GM12878 (cell line): Measurements from ENCODE around the gene TPRX1. TPM values are rescaled to one million over a fixed set of nuclear protein-coding genes. Genes with fewer than 3 reads are reported as not detected.

Experiments
- ATAC-seq: fragments of 200-7000 bp; cut with Tn5 transposase; 3 replicates; pipeline ENCODE4 v1.9.1; 2020; ENCODE audit warnings: mild to moderate bottlenecking, moderate library complexity
- BruUV-seq: library from RNA; stranded (reverse); fragments of 400-500 nt; replicated peaks from 2 replicates; lab custom pipeline; 2021; lab: Mats Ljungman, UMichigan
- CTCF ChIA-PET: fragments of 300-600 bp; sonication (Branson Sonifier 250); formaldehyde crosslinking; extraction: SDS; loops from one replicate; lab custom pipeline; 2021; ENCODE audit warnings: inconsistent platforms; lab: Yijun Ruan, JAX
- POLR2A ChIA-PET: fragments of 350-600 bp; formaldehyde crosslinking; extraction: SDS; loops from one replicate; lab custom pipeline; 2021; ENCODE audit warnings: inconsistent platforms; lab: Charles Lee
- RAD21 ChIA-PET: fragments of 300-600 bp; sonication (Branson Sonifier 250); formaldehyde crosslinking; loops from one replicate; lab custom pipeline; 2023; ENCODE audit warnings: antibody characterized with exemption; ENCODE audit not compliant: unreplicated experiment; lab: Charles Lee
- SMC1A ChIA-PET: fragments of 300-600 bp; sonication (Branson Sonifier 250); formaldehyde crosslinking; loops from one replicate; lab custom pipeline; 2023; ENCODE audit not compliant: unreplicated experiment, uncharacterized antibody; lab: Charles Lee
- DNase-seq: peaks from one replicate; pipeline ENCODE4 v3.0.0-alpha.2; 2011; ENCODE audit warnings: low read depth, low spot score
- FAIRE-seq: peaks from 3 replicates; lab custom pipeline; 2011; peaks lifted over from hg19 to GRCh38; lab: Jason Lieb, UNC
- H2AFZ ChIP-seq: 2 replicates; pipeline ENCODE4 v1.6.0; 2011; ENCODE audit warnings: low read depth, low read length, control low read depth; ENCODE audit not compliant: control insufficient read depth
- H3K27ac ChIP-seq: 2 replicates; pipeline ENCODE4 v1.5.1; 2011; ENCODE audit warnings: control low read depth; ENCODE audit not compliant: control insufficient read depth, insufficient read depth
- H3K27me3 ChIP-seq, 2 experiments: replicated peaks in 1 of 2; 2 replicates each; pipeline versions ENCODE4 v1.6.0 to v1.6.1; 2011; ENCODE audit warnings: low read length in 1 of 2; ENCODE audit not compliant: control insufficient read depth in 2 of 2, insufficient read depth in 2 of 2
- H3K36me3 ChIP-seq, 2 experiments: 2 replicates each; pipeline ENCODE4 v1.5.1; 2011; ENCODE audit warnings: low read length in 1 of 2; ENCODE audit not compliant: control insufficient read depth in 2 of 2, insufficient read depth in 2 of 2
- H3K4me1 ChIP-seq: 2 replicates; pipeline ENCODE4 v1.6.1; 2011; ENCODE audit warnings: mild to moderate bottlenecking, low read length, moderate library complexity, mixed read lengths; ENCODE audit not compliant: control insufficient read depth, insufficient read depth
- H3K4me2 ChIP-seq: 2 replicates; pipeline ENCODE4 v1.6.0; 2011; ENCODE audit warnings: control low read depth; ENCODE audit not compliant: control insufficient read depth, insufficient read depth
- H3K4me3 ChIP-seq: fragments of 200-600 bp; sonication (generic); 2 replicates; pipeline ENCODE4 v1.5.1; 2016
- H3K79me2 ChIP-seq: 2 replicates; pipeline ENCODE4 v1.6.0; 2011; ENCODE audit warnings: low read length; ENCODE audit not compliant: control insufficient read depth, insufficient read depth
- H3K9ac ChIP-seq: 2 replicates; pipeline ENCODE4 v1.8.0; 2011; ENCODE audit warnings: low read length, control low read depth, mixed read lengths; ENCODE audit not compliant: control insufficient read depth, insufficient read depth
- H3K9me3 ChIP-seq: replicated peaks from 3 replicates; pipeline ENCODE4 v1.5.1; 2011; ENCODE audit warnings: mild to moderate bottlenecking, low read length; ENCODE audit not compliant: control insufficient read depth, insufficient read depth
- H4K20me1 ChIP-seq: 2 replicates; pipeline ENCODE4 v1.6.0; 2011; ENCODE audit not compliant: control insufficient read depth, insufficient read depth
- POLR2A ChIP-seq: IDR thresholded peaks from 2 replicates; pipeline ENCODE4 v1.6.1; 2011; ENCODE audit warnings: low read depth, mild to moderate bottlenecking, low read length
- WGBS: methylation state at CpG from one replicate; pipeline ENCODE4 v1.1.6; 2016; ENCODE audit warnings: low lambda C conversion rate; ENCODE audit not compliant: insufficient replicate concordance, insufficient coverage; ENCODE audit errors: missing lambda C conversion rate; 5-methylcytosine and 5-hydroxymethylcytosine counted together
- in situ Hi-C: fragments of 300-500 bp; cut with MboI; formaldehyde crosslinking; loops from 9 replicates; pipeline ENCODE4 v1.14.3; 2018; ENCODE audit warnings: mixed read lengths
- intact Hi-C: fragments of 100-400 bp; cut with micrococcal nuclease; formaldehyde crosslinking; loops from one replicate; pipeline ENCODE4 v1.14.2; 2022; ENCODE audit not compliant: unreplicated experiment
- polyA plus RNA-seq, 11 experiments: library from polyadenylated mRNA; depleted of rRNA in 4 of 11; unstranded in 6 of 11; stranded (reverse) in 5 of 11; fragments of >200 nt; fragmentation: Nextera tagmentation in 4 of 11; fragmentation: Illumina TruSeq in 1 of 11; extraction: Ambion mirVana in 4 of 11; extraction: Trizol in 1 of 11; gene quantifications; 1 replicate in 1 of 11; 2 replicates in 10 of 11; pipeline versions ENCODE4 v1.2.1 to v1.2.3, GENCODE V29; 2011 to 2016; ENCODE audit warnings: inconsistent platforms in 2 of 11, missing spikeins in 2 of 11, low read depth in 1 of 11
- small RNA-seq: library from RNA; depleted of rRNA; stranded (forward); fragments of <200 nt; gene quantifications from one replicate; pipeline ENCODE3, GENCODE V24; 2014
- total RNA-seq, 4 experiments: library from RNA; depleted of rRNA in 3 of 4; stranded (reverse); fragments of >200 nt in 3 of 4; fragmentation: Illumina TruSeq in 1 of 4; extraction: Trizol in 1 of 4; gene quantifications; 2 replicates each; pipeline versions ENCODE4 v1.2.1 to v1.2.3, GENCODE V29; 2013 to 2021
- TF ChIP-seq, protein P1 (sequence below): IDR thresholded peaks from 2 replicates; pipeline ENCODE4 v1.6.1; 2011; ENCODE audit warnings: borderline replicate concordance, low read depth, mild to moderate bottlenecking, moderate library complexity, mixed read lengths, low read length; ENCODE audit not compliant: insufficient read depth; ENCODE audit errors: extremely low read length

TPRX1 gene
- total and polyA plus RNA-seq, 10 of the 15 experiments (the other 5 are each of a cell fraction or from before 2014, with no cell fraction given), result not detected

DNA sequence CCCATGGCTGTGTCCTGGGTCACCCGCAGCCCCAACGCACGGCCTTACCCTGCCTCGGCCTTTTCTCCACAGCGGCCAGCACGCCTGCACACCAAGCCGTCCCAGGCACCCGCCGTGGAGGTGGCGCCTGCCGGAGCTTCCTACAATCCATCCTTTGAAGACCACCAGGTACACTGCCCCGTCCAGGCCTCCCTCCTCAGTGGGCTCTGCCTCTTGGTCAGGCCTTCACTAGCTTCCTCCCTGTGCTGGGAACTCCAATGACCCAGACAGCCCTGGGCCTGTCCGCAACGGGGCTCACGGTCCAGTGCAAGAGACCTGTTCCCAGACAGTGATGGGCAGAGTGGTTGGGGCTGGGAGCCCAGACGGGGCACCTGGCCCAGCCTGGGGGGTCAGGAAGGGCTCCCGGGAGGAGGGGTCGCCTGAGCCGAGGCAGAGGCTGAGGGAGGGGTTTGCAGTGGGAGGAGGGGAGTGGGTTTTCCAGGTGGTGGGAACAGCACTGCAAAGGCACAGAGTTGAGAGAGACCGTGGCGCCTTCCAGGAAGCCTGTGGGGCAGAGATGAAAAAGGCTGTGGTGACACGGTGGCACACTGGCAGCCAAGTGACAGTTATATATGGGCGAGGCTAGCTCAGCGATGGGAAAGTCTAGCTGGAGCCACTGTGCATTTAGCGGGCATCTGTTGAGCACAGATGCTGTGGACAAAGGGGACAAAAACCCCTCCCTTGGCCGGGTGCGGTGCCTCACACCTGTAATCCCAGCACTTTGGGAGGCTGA, 51.7 kb downstream of the TPRX1 start:
- Histone ChIP-seq H4K20me1 (no peaks in the 10 kb centered on the region), H3K4me1 (peaks cover 6% of the 10 kb centered on the region), H3K9ac (no peak overlapping the region), H3K9me3 (no peaks in the 10 kb centered on the region), H3K79me2 (peaks cover 7% of the 10 kb centered on the region), H3K27ac (no peak overlapping the region), H3K4me2 (no peak overlapping the region), H2AFZ (no peak overlapping the region), H3K36me3 (peaks cover 28 to 56% of the 10 kb centered on the region in 2 experiments), H3K4me3 (no peak overlapping the region), H3K27me3 (no peaks in the 10 kb centered on the region)
- DNase-seq, result no peak
- CTCF ChIA-PET, result no interaction called here
- intact Hi-C loops (no loop called here), in situ Hi-C loops (no loop called here)
- POLR2A ChIA-PET, result no interaction called here
- no TSS peak for BruUV-seq
- SMC1A ChIA-PET, result no interaction called here
- TF ChIP-seq POLR2A, result peak; percentile 22; the same call in 1 of the 2 replicates
- TF ChIP-seq, protein P1, sequence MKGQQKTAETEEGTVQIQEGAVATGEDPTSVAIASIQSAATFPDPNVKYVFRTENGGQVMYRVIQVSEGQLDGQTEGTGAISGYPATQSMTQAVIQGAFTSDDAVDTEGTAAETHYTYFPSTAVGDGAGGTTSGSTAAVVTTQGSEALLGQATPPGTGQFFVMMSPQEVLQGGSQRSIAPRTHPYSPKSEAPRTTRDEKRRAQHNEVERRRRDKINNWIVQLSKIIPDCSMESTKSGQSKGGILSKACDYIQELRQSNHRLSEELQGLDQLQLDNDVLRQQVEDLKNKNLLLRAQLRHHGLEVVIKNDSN, result no peak
- 89% methylated on average over 26 of the region's 27 CpGs for WGBS
- no peak for ATAC-seq
- no peak for FAIRE-seq
- RAD21 ChIA-PET, result no interaction called here

Small RNAs within 50 kb of the gene (small RNA-seq; reads per million reads assigned to genes)
- not detected for gene AC008745.1
- not detected for gene SNORD23

Other genes starting within 250 kb of the TPRX1 start
Only the 7 nearest of the 11 such genes appear.
- not detected in 2 replicates for gene EHD2, start 91.1 kb downstream of the TPRX1 start, total RNA-seq (2014; rRNA removed)
- gene EHD2, start 91.1 kb downstream of the TPRX1 start, total RNA-seq (2014; rRNA removed; fragmentation: Illumina TruSeq; extraction: Trizol), result not detected in 2 replicates
- 0.23 and 0.27 TPM in 2 replicates for gene EHD2, start 91.1 kb downstream of the TPRX1 start, total RNA-seq (2021)
- not detected in 2 replicates for gene EHD2, start 91.1 kb downstream of the TPRX1 start, polyA plus RNA-seq (2011; rRNA removed)
- not detected in 2 replicates for gene EHD2, start 91.1 kb downstream of the TPRX1 start, polyA plus RNA-seq (2014; fragmentation: Illumina TruSeq; extraction: Trizol)
- gene EHD2, start 91.1 kb downstream of the TPRX1 start, polyA plus RNA-seq (2014; fragmentation: Nextera tagmentation; extraction: Ambion mirVana), result not detected
- gene EHD2, start 91.1 kb downstream of the TPRX1 start, polyA plus RNA-seq (2014; rRNA removed), result not detected in 2 replicates
- gene EHD2, start 91.1 kb downstream of the TPRX1 start, polyA plus RNA-seq (2016; fragmentation: Nextera tagmentation; extraction: Ambion mirVana), result under 1 TPM; 0.12 to 0.24 TPM
- gene NOP53, start 59.0 kb downstream of the TPRX1 start, total RNA-seq (2014; rRNA removed), result 254 and 317 TPM in 2 replicates
- 180 and 186 TPM in 2 replicates for gene NOP53, start 59.0 kb downstream of the TPRX1 start, total RNA-seq (2014; rRNA removed; fragmentation: Illumina TruSeq; extraction: Trizol)
- 336 and 356 TPM in 2 replicates for gene NOP53, start 59.0 kb downstream of the TPRX1 start, total RNA-seq (2021)
- 198 and 222 TPM in 2 replicates for gene NOP53, start 59.0 kb downstream of the TPRX1 start, polyA plus RNA-seq (2011; rRNA removed)
- gene NOP53, start 59.0 kb downstream of the TPRX1 start, polyA plus RNA-seq (2014; fragmentation: Illumina TruSeq; extraction: Trizol), result 69.0 and 148 TPM in 2 replicates
- gene NOP53, start 59.0 kb downstream of the TPRX1 start, polyA plus RNA-seq (2014; fragmentation: Nextera tagmentation; extraction: Ambion mirVana), result 10 to 100 TPM in 1 of 2 experiments, 1 to 10 TPM in 1; 6.0 to 32.3 TPM
- gene NOP53, start 59.0 kb downstream of the TPRX1 start, polyA plus RNA-seq (2014; rRNA removed), result 386 and 428 TPM in 2 replicates
- gene NOP53, start 59.0 kb downstream of the TPRX1 start, polyA plus RNA-seq (2016; fragmentation: Nextera tagmentation; extraction: Ambion mirVana), result 10 to 100 TPM; 71.4 to 94.2 TPM
- gene SELENOW, start 25.8 kb downstream of the TPRX1 start, total RNA-seq (2014; rRNA removed), result 120 and 125 TPM in 2 replicates
- 58.5 and 62.8 TPM in 2 replicates for gene SELENOW, start 25.8 kb downstream of the TPRX1 start, total RNA-seq (2014; rRNA removed; fragmentation: Illumina TruSeq; extraction: Trizol)
- 53.3 and 55.6 TPM in 2 replicates for gene SELENOW, start 25.8 kb downstream of the TPRX1 start, total RNA-seq (2021)
- 50.1 and 70.5 TPM in 2 replicates for gene SELENOW, start 25.8 kb downstream of the TPRX1 start, polyA plus RNA-seq (2011; rRNA removed)
- gene SELENOW, start 25.8 kb downstream of the TPRX1 start, polyA plus RNA-seq (2014; fragmentation: Illumina TruSeq; extraction: Trizol), result 49.6 and 71.6 TPM in 2 replicates
- 100 to 1,000 TPM; 127 to 186 TPM for gene SELENOW, start 25.8 kb downstream of the TPRX1 start, polyA plus RNA-seq (2014; fragmentation: Nextera tagmentation; extraction: Ambion mirVana)
- 107 and 114 TPM in 2 replicates for gene SELENOW, start 25.8 kb downstream of the TPRX1 start, polyA plus RNA-seq (2014; rRNA removed)
- gene SELENOW, start 25.8 kb downstream of the TPRX1 start, polyA plus RNA-seq (2016; fragmentation: Nextera tagmentation; extraction: Ambion mirVana), result 100 to 1,000 TPM in 1 of 2 experiments, 10 to 100 TPM in 1; 95.4 to 106 TPM
- gene CRX, start 17.4 kb upstream of the TPRX1 start, total RNA-seq (2014; rRNA removed), result not detected in 2 replicates
- not detected in 2 replicates for gene CRX, start 17.4 kb upstream of the TPRX1 start, total RNA-seq (2014; rRNA removed; fragmentation: Illumina TruSeq; extraction: Trizol)
- gene CRX, start 17.4 kb upstream of the TPRX1 start, total RNA-seq (2021), result not detected in 2 replicates
- gene CRX, start 17.4 kb upstream of the TPRX1 start, polyA plus RNA-seq (2011; rRNA removed), result not detected in 2 replicates
- not detected in 2 replicates for gene CRX, start 17.4 kb upstream of the TPRX1 start, polyA plus RNA-seq (2014; fragmentation: Illumina TruSeq; extraction: Trizol)
- not detected for gene CRX, start 17.4 kb upstream of the TPRX1 start, polyA plus RNA-seq (2014; fragmentation: Nextera tagmentation; extraction: Ambion mirVana)
- gene CRX, start 17.4 kb upstream of the TPRX1 start, polyA plus RNA-seq (2014; rRNA removed), result not detected in 2 replicates
- not detected for gene CRX, start 17.4 kb upstream of the TPRX1 start, polyA plus RNA-seq (2016; fragmentation: Nextera tagmentation; extraction: Ambion mirVana)
- not detected in 2 replicates for gene TPRX2, start 54.7 kb upstream of the TPRX1 start, total RNA-seq (2014; rRNA removed)
- gene TPRX2, start 54.7 kb upstream of the TPRX1 start, total RNA-seq (2014; rRNA removed; fragmentation: Illumina TruSeq; extraction: Trizol), result not detected in 2 replicates
- gene TPRX2, start 54.7 kb upstream of the TPRX1 start, total RNA-seq (2021), result not detected in 2 replicates
- gene TPRX2, start 54.7 kb upstream of the TPRX1 start, polyA plus RNA-seq (2011; rRNA removed), result not detected in 2 replicates
- gene TPRX2, start 54.7 kb upstream of the TPRX1 start, polyA plus RNA-seq (2014; fragmentation: Illumina TruSeq; extraction: Trizol), result not detected in 2 replicates
- not detected for gene TPRX2, start 54.7 kb upstream of the TPRX1 start, polyA plus RNA-seq (2014; fragmentation: Nextera tagmentation; extraction: Ambion mirVana)
- gene TPRX2, start 54.7 kb upstream of the TPRX1 start, polyA plus RNA-seq (2014; rRNA removed), result not detected in 2 replicates
- gene TPRX2, start 54.7 kb upstream of the TPRX1 start, polyA plus RNA-seq (2016; fragmentation: Nextera tagmentation; extraction: Ambion mirVana), result not detected
- not detected in 2 replicates for gene SULT2A1, start 81.8 kb upstream of the TPRX1 start, total RNA-seq (2014; rRNA removed)
- not detected in 2 replicates for gene SULT2A1, start 81.8 kb upstream of the TPRX1 start, total RNA-seq (2014; rRNA removed; fragmentation: Illumina TruSeq; extraction: Trizol)
- 0.13 and 0.16 TPM in 2 replicates for gene SULT2A1, start 81.8 kb upstream of the TPRX1 start, total RNA-seq (2021)
- gene SULT2A1, start 81.8 kb upstream of the TPRX1 start, polyA plus RNA-seq (2011; rRNA removed), result not detected in 2 replicates
- gene SULT2A1, start 81.8 kb upstream of the TPRX1 start, polyA plus RNA-seq (2014; fragmentation: Illumina TruSeq; extraction: Trizol), result not detected in 2 replicates
- gene SULT2A1, start 81.8 kb upstream of the TPRX1 start, polyA plus RNA-seq (2014; fragmentation: Nextera tagmentation; extraction: Ambion mirVana), result not detected
- not detected in 2 replicates for gene SULT2A1, start 81.8 kb upstream of the TPRX1 start, polyA plus RNA-seq (2014; rRNA removed)
- gene SULT2A1, start 81.8 kb upstream of the TPRX1 start, polyA plus RNA-seq (2016; fragmentation: Nextera tagmentation; extraction: Ambion mirVana), result not detected
- not detected in 2 replicates for gene BSPH1, start 187.6 kb upstream of the TPRX1 start, total RNA-seq (2014; rRNA removed)
- gene BSPH1, start 187.6 kb upstream of the TPRX1 start, total RNA-seq (2014; rRNA removed; fragmentation: Illumina TruSeq; extraction: Trizol), result not detected in 2 replicates
- gene BSPH1, start 187.6 kb upstream of the TPRX1 start, total RNA-seq (2021), result not detected in 2 replicates
- not detected in 2 replicates for gene BSPH1, start 187.6 kb upstream of the TPRX1 start, polyA plus RNA-seq (2011; rRNA removed)
- gene BSPH1, start 187.6 kb upstream of the TPRX1 start, polyA plus RNA-seq (2014; fragmentation: Illumina TruSeq; extraction: Trizol), result not detected in 2 replicates
- gene BSPH1, start 187.6 kb upstream of the TPRX1 start, polyA plus RNA-seq (2014; fragmentation: Nextera tagmentation; extraction: Ambion mirVana), result not detected
- gene BSPH1, start 187.6 kb upstream of the TPRX1 start, polyA plus RNA-seq (2014; rRNA removed), result not detected in 2 replicates
- not detected for gene BSPH1, start 187.6 kb upstream of the TPRX1 start, polyA plus RNA-seq (2016; fragmentation: Nextera tagmentation; extraction: Ambion mirVana)